H1 (cell line): ENCODE data around the gene MOGAT2.

Experiments
- ATF2 ChIP-seq: IDR thresholded peaks from 2 replicates; pipeline ENCODE4 v1.6.1; 2012; ENCODE audit warnings: low read length, inconsistent platforms
- EZH2 ChIP-seq: fragments of 200-600 bp; sonication (generic); IDR thresholded peaks from 2 replicates; pipeline ENCODE4 v1.7.1; 2012; ENCODE audit warnings: low read depth, mild to moderate bottlenecking, moderate library complexity, low read length, inconsistent platforms; ENCODE audit not compliant: severe bottlenecking
- HDAC2 ChIP-seq, 2 experiments: fragments of 300-600 bp in 1 of 2; sonication (generic) in 1 of 2; IDR thresholded peaks; 2 replicates each; pipeline ENCODE4 v1.6.1; 2011 to 2012; ENCODE audit warnings: low read depth in 2 of 2, low read length in 2 of 2, mild to moderate bottlenecking in 2 of 2, moderate library complexity in 2 of 2, borderline replicate concordance in 1 of 2, inconsistent platforms in 1 of 2
- JUND ChIP-seq: IDR thresholded peaks from 2 replicates; pipeline ENCODE4 v1.6.1; 2011; ENCODE audit warnings: mild to moderate bottlenecking, improper control_type of control experiment, low read length
- MAX ChIP-seq: IDR thresholded peaks from 2 replicates; pipeline ENCODE4 v1.6.1; 2012; ENCODE audit warnings: inconsistent platforms
- POLR2A ChIP-seq, 2 experiments: IDR thresholded peaks; 1 replicate in 1 of 2; 2 replicates in 1 of 2; pipeline ENCODE4 v1.6.1; 2011; ENCODE audit warnings: low read depth in 2 of 2, low read length in 2 of 2, mild to moderate bottlenecking in 2 of 2; ENCODE audit errors: control extremely low read depth in 1 of 2
- POLR2AphosphoS5 ChIP-seq: IDR thresholded peaks from 2 replicates; pipeline ENCODE4 v1.6.1; 2011; ENCODE audit warnings: low read depth, low read length
- RAD21 ChIP-seq, 2 experiments: IDR thresholded peaks in 1 of 2; conservative IDR thresholded peaks in 1 of 2; 2 replicates each; pipeline ENCODE4 v1.6.1; 2011; ENCODE audit warnings: low read depth in 2 of 2, low read length in 2 of 2, improper control_type of control experiment in 1 of 2, inconsistent platforms in 1 of 2, mild to moderate bottlenecking in 1 of 2, moderate library complexity in 1 of 2
- SAP30 ChIP-seq: fragments of 300-600 bp; sonication (generic); IDR thresholded peaks from 2 replicates; pipeline ENCODE4 v1.7.1; 2012; ENCODE audit warnings: low read length, moderate library complexity, mild to moderate bottlenecking, inconsistent platforms; ENCODE audit not compliant: insufficient read depth, insufficient replicate concordance
- TF ChIP-seq, protein P1 (sequence below), 3 experiments: IDR thresholded peaks; 1 replicate in 2 of 3; 2 replicates in 1 of 3; pipeline versions ENCODE4 v1.5.1 to v1.6.1; 2011; ENCODE audit warnings: low read length in 3 of 3, mild to moderate bottlenecking in 3 of 3, inconsistent platforms in 2 of 3, low read depth in 1 of 3, moderate library complexity in 1 of 3; ENCODE audit not compliant: insufficient read depth in 1 of 3; ENCODE audit errors: control extremely low read depth in 1 of 3
- TF ChIP-seq, protein P2 (sequence below): IDR thresholded peaks from 2 replicates; pipeline ENCODE4 v1.6.1; 2011; ENCODE audit warnings: low read depth, mild to moderate bottlenecking, low read length; ENCODE audit not compliant: insufficient read depth

- TF ChIP-seq, protein P1, sequence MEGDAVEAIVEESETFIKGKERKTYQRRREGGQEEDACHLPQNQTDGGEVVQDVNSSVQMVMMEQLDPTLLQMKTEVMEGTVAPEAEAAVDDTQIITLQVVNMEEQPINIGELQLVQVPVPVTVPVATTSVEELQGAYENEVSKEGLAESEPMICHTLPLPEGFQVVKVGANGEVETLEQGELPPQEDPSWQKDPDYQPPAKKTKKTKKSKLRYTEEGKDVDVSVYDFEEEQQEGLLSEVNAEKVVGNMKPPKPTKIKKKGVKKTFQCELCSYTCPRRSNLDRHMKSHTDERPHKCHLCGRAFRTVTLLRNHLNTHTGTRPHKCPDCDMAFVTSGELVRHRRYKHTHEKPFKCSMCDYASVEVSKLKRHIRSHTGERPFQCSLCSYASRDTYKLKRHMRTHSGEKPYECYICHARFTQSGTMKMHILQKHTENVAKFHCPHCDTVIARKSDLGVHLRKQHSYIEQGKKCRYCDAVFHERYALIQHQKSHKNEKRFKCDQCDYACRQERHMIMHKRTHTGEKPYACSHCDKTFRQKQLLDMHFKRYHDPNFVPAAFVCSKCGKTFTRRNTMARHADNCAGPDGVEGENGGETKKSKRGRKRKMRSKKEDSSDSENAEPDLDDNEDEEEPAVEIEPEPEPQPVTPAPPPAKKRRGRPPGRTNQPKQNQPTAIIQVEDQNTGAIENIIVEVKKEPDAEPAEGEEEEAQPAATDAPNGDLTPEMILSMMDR (IDR thresholded peaks at IDR 0.05; ENCODE audit: control extremely low read depth in 1 of 3, insufficient read depth in 1 of 3, low read depth in 1 of 3, low read length in 3 of 3), result no peak
- no peak for TF ChIP-seq HDAC2 (IDR thresholded peaks at IDR 0.05; ENCODE audit: borderline replicate concordance in 1 of 2, low read depth in 2 of 2, low read length in 2 of 2)
- TF ChIP-seq POLR2AphosphoS5, result no peak
- TF ChIP-seq EZH2, result no peak
- TF ChIP-seq POLR2A (IDR thresholded peaks at IDR 0.05; ENCODE audit: control extremely low read depth in 1 of 2, low read depth in 2 of 2, low read length in 2 of 2), result no peak
- no peak for TF ChIP-seq JUND
- no peak for TF ChIP-seq SAP30
- TF ChIP-seq, protein P2, sequence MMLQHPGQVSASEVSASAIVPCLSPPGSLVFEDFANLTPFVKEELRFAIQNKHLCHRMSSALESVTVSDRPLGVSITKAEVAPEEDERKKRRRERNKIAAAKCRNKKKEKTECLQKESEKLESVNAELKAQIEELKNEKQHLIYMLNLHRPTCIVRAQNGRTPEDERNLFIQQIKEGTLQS, result no peak
- TF ChIP-seq RAD21 (IDR thresholded peaks at IDR 0.05 in 1 of 2, conservative IDR thresholded peaks at IDR 0.05 in 1 of 2; ENCODE audit: low read depth in 2 of 2, low read length in 2 of 2), result no peak
- TF ChIP-seq MAX, result no peak
- TF ChIP-seq ATF2, result no peak
Observed at GRCh38 chr11:75760710-75761493, 43.3 kb downstream of the MOGAT2 start.
